Natural killer cell treated with Interleukin-12 subunit alpha and Interleukin-12 subunit beta and Interleukin-15 and Interleukin-18, amount 100 ng/mL, for 72 hours (primary cell): ENCODE measurements around the gene SOX13. TPM values are rescaled to one million over a fixed set of nuclear protein-coding genes. Genes with fewer than 3 reads are reported as not detected.

ENCODE experiments used
- ATAC-seq, 2 donors: fragments of 150-1000 bp; cut with Tn5 transposase in 1 of 2; sonication (Bioruptor Pico), chemical (Tn5 transposase) in 1 of 2; 2 replicates each; pipeline ENCODE4 v1.10.0; 2021
- DNase-seq: peaks from one replicate; pipeline ENCODE4 v3.0.0; 2022; ENCODE audit warnings: low spot score
- H3K27ac Mint-ChIP-seq, 2 donors: 1 replicate in 1 of 2; 2 replicates in 1 of 2; pipeline ENCODE4 v1.8.0; 2022; ENCODE audit warnings: mixed read lengths in 2 of 2, mild to moderate bottlenecking in 1 of 2, moderate library complexity in 1 of 2
- H3K27me3 Mint-ChIP-seq, 2 donors: 1 replicate in 1 of 2; 2 replicates in 1 of 2; pipeline ENCODE4 v1.8.0; 2022; ENCODE audit warnings: mixed read lengths in 2 of 2
- H3K36me3 Mint-ChIP-seq: one replicate; pipeline ENCODE4 v1.8.0; 2022; ENCODE audit warnings: mixed read lengths
- H3K4me1 Mint-ChIP-seq, 2 donors: 1 replicate in 1 of 2; 2 replicates in 1 of 2; pipeline ENCODE4 v1.8.0; 2022; ENCODE audit warnings: low read depth in 2 of 2, mixed read lengths in 2 of 2, mild to moderate bottlenecking in 1 of 2
- H3K4me3 Mint-ChIP-seq: one replicate; pipeline ENCODE4 v1.8.0; 2022; ENCODE audit warnings: mixed read lengths
- H3K9me3 Mint-ChIP-seq: 2 replicates; pipeline ENCODE4 v1.8.0; 2022; ENCODE audit warnings: mixed read lengths
- total RNA-seq, 2 donors: library from RNA; stranded (reverse); gene quantifications; one replicate each; pipeline ENCODE4 v1.2.3, GENCODE V29; 2022

SOX13 gene
- total RNA-seq, 2 donors from 2014 or later = 5.9 to 8.3 TPM

DNA sequence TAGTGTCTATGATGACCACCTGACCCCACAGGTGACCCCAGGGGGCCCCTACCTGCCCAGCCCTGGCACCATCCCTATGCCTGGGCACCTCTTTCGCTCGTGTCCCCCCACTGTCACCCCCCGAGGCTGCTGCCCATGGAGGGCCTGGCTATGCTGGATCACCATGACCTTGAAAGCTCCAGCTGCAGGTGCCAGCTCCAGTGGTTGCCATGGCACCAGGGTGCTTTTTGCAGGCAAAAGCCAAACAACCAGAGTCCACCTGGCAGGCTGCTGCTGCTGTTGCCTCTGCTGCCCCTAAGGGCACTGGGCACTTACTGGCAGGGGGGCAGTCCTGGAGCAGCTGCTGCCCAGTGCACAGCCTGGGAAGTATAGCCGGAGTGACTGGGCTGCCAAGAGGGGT lies 57.3 kb downstream of the SOX13 start:
- Mint-ChIP-seq H3K4me1 (peaks cover 9 to 12% of the 10 kb centered on the region in 2 donors), H3K36me3 (no peaks in the 10 kb centered on the region), H3K27ac (no peak overlapping the region), H3K4me3 (no peak overlapping the region), H3K27me3 (no peaks in the 10 kb centered on the region), H3K9me3 (no peaks in the 10 kb centered on the region)
- ATAC-seq (no peak), DNase-seq (no peak)

DNA sequence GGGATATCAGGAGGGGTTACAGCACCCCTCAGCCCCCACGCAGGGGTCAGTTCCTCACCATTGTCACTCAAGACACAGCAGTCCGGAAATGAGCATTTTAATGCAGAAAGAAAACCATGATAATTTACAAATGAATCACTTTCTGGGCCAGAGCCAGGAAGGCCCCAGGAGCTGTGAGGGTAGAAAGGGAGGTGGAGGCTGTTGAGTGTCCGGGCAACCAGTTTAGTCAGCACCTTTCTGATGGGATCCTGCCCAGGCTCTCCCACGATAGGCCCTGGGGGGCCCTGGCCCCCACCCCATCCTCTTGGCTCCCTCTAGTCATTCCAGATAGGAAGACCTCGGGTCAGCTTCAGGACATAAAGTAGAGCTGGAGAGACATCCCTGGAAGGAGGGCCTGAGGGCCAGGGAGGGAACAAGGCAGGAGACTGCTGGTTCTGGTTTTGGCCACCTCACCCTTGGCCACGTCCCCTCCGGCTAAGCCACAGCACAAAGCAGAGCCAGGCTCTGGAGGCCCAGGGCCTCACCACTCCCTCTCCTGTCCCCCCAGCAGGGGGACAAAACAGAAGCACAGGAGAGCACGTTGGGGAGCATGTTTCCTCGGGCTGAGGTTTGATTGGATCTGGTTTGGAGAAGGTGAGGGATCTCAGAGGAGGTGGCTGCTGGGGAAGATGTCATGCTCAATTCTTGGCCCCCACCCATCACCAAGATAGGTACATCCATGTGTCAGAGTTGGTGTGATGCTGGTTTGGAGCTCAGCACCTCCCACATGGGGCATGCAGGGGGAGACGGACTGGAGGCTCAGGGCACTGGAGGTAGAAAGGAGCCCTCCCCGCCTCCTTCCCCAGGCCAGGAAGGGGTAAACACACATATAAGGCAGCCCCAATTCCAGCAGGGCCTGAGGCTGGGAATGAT lies 58.3 kb downstream of the SOX13 start:
- ATAC-seq = no peak
- no peak for DNase-seq
- Mint-ChIP-seq H3K4me3 (no peak overlapping the region), H3K27ac (no peak overlapping the region), H3K27me3 (no peaks in the 10 kb centered on the region), H3K4me1 (peaks cover 9 to 12% of the 10 kb centered on the region in 2 donors), H3K36me3 (no peaks in the 10 kb centered on the region), H3K9me3 (no peaks in the 10 kb centered on the region)

- Mint-ChIP-seq H3K9me3 (no peaks in the 10 kb centered on the region), H3K4me3 (no peak overlapping the region), H3K4me1 (peaks cover 9 to 12% of the 10 kb centered on the region in 2 donors), H3K27ac (no peak overlapping the region), H3K36me3 (no peaks in the 10 kb centered on the region), H3K27me3 (no peaks in the 10 kb centered on the region)
- ATAC-seq (no peak), DNase-seq (no peak)
Observed at GRCh38 chr1:204131978-204132377, 59.1 kb downstream of the SOX13 start.

- DNase-seq (no peak), ATAC-seq (no peak)
- Mint-ChIP-seq H3K36me3 (no peaks in the 10 kb centered on the region), H3K4me1 (peaks cover 9 to 12% of the 10 kb centered on the region in 2 donors), H3K27me3 (no peaks in the 10 kb centered on the region), H3K9me3 (no peaks in the 10 kb centered on the region), H3K27ac (no peak overlapping the region), H3K4me3 (no peak overlapping the region)
Observed at GRCh38 chr1:204132718-204133117, 59.8 kb downstream of the SOX13 start.

GRCh38 chr1:204134103-204134502 lies 61.2 kb downstream of the SOX13 start:
- no peak for ATAC-seq
- Mint-ChIP-seq H3K4me1 (peaks cover 0 to 3% of the 10 kb centered on the region in 2 donors), H3K27me3 (no peaks in the 10 kb centered on the region)

GRCh38 chr1:204136814-204137213 lies 63.9 kb downstream of the SOX13 start:
- H3K4me1 Mint-ChIP-seq = no peaks in the 10 kb centered on the region
- H3K4me3 Mint-ChIP-seq = no peak overlapping the region
- no peaks in the 10 kb centered on the region for H3K27me3 Mint-ChIP-seq
- H3K9me3 Mint-ChIP-seq = no peaks in the 10 kb centered on the region
- ATAC-seq = no peak
- H3K36me3 Mint-ChIP-seq = no peaks in the 10 kb centered on the region
- DNase-seq = no peak
- no peak overlapping the region for H3K27ac Mint-ChIP-seq

More at GRCh38 chr1:204134103-204134502, 61.2 kb downstream of the SOX13 start:
- Mint-ChIP-seq H3K36me3 (no peaks in the 10 kb centered on the region), H3K9me3 (no peaks in the 10 kb centered on the region), H3K4me3 (no peak overlapping the region), H3K27ac (no peak overlapping the region)
- DNase-seq = no peak

GRCh38 chr1:204139088-204139487 lies 66.2 kb downstream of the SOX13 start:
- Mint-ChIP-seq H3K4me1 (no peaks in the 10 kb centered on the region), H3K4me3 (no peak overlapping the region), H3K36me3 (no peaks in the 10 kb centered on the region), H3K27me3 (no peaks in the 10 kb centered on the region), H3K9me3 (no peaks in the 10 kb centered on the region), H3K27ac (no peak overlapping the region)
- DNase-seq (no peak), ATAC-seq (no peak)

DNA sequence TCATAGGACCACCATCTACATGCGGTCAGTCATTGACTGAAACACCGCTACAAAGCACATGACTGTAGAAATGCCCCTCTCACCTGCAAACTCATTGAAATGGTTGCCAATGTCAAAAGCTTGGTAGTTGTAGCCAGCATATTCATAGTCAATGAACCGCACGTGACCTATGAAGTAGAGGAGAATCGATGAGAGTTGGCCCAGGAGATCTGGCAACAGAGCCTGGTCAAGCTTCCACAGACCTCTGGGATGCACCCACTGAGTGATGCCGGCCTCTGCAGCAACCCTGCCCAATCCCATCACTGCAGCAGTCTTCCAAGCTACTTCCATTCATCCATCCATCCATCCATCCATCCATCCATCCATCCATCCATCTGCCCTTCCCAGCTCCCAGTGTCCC lies 67.0 kb downstream of the SOX13 start:
- no peak for ATAC-seq
- no peaks in the 10 kb centered on the region for H3K36me3 Mint-ChIP-seq

DNA sequence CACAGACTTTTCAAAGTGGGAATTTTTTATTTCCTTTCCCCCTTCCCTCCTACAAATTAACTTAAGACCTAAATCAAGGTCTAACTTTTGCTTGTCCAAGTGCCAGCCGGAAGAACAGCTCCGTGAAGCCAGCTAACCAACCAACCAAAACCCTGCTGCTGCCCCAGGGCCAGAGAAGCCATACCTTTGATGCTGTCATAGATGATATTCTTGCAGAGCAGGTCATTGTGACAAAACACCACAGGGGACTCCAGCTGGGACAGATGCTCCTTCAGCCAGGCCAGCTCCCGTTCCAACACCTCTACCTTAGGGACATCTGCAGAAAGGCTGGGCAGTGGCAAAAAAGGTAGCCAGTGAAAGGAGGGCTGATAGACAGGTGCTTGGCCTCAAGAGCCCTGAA lies 68.2 kb downstream of the SOX13 start:
- peaks cover 5 to 7% of the 10 kb centered on the region in 2 donors for H3K27me3 Mint-ChIP-seq
- no peak for DNase-seq
- no peaks in the 10 kb centered on the region for H3K4me1 Mint-ChIP-seq
- H3K4me3 Mint-ChIP-seq = no peak overlapping the region
- no peaks in the 10 kb centered on the region for H3K9me3 Mint-ChIP-seq
- no peak overlapping the region for H3K27ac Mint-ChIP-seq
- no peak for ATAC-seq
- H3K36me3 Mint-ChIP-seq = no peaks in the 10 kb centered on the region

More for the DNA sequence above, 67.0 kb downstream of the SOX13 start:
- DNase-seq = no peak
- no peaks in the 10 kb centered on the region for H3K4me1 Mint-ChIP-seq
- peaks cover 5 to 6% of the 10 kb centered on the region in 2 donors for H3K27me3 Mint-ChIP-seq
- no peak overlapping the region for H3K27ac Mint-ChIP-seq
- H3K9me3 Mint-ChIP-seq = no peaks in the 10 kb centered on the region
- no peak overlapping the region for H3K4me3 Mint-ChIP-seq

- no peak overlapping the region for H3K27ac Mint-ChIP-seq
- H3K4me3 Mint-ChIP-seq = no peak overlapping the region
- peaks cover 5 to 7% of the 10 kb centered on the region in 2 donors for H3K27me3 Mint-ChIP-seq
- DNase-seq (no peak), ATAC-seq (no peak)
- no peaks in the 10 kb centered on the region for H3K9me3 Mint-ChIP-seq
- no peaks in the 10 kb centered on the region for H3K4me1 Mint-ChIP-seq
- no peaks in the 10 kb centered on the region for H3K36me3 Mint-ChIP-seq
Observed at GRCh38 chr1:204142032-204142974, 69.4 kb downstream of the SOX13 start.

DNA sequence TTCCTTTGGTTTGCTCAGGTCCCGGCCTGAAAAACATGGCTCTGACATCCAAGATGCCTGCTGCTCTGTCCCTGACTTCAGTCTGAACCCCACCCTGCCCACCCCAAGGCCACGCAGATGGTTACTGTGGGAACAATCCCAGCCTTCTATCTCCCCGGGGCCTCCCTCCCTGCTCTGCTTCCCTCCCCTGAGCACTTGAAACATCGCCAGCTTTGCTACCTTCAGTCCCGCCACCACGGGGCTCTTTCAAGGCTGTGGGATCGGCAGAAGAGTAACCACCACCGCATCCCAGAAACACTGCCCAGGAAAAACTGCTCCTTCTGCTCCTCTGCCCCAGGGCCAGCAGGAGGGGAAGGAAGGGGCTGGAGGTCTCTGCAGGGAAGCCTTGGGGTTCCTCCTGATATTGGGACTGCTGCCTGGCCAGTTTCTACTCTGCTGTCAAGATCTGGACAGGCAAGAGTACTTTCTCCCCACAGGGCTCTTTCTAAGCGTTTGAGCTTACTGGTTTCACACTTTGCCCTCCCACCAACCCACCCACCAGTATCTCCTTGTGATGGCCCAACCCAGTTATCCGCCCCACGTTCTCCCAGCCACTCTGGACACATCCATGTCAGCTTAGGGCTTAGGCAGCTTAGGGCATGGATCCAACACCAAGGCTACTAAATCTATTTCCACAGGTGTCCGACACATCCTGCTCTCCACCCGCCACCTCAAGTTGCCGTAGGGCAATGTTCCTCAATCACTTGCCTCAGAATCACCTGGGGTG lies 70.5 kb downstream of the SOX13 start:
- DNase-seq (no peak), ATAC-seq (no peak)
- Mint-ChIP-seq H3K4me1 (no peaks in the 10 kb centered on the region), H3K36me3 (no peaks in the 10 kb centered on the region), H3K9me3 (no peaks in the 10 kb centered on the region), H3K27ac (no peak overlapping the region), H3K4me3 (no peak overlapping the region), H3K27me3 (peaks cover 5 to 7% of the 10 kb centered on the region in 2 donors)

- ATAC-seq = no peak
- Mint-ChIP-seq H3K9me3 (no peaks in the 10 kb centered on the region), H3K27ac (no peak overlapping the region), H3K4me3 (no peak overlapping the region), H3K36me3 (no peaks in the 10 kb centered on the region), H3K4me1 (no peaks in the 10 kb centered on the region), H3K27me3 (peaks cover 5 to 7% of the 10 kb centered on the region in 2 donors)
- DNase-seq = no peak
Observed at GRCh38 chr1:204145033-204145504, 72.2 kb downstream of the SOX13 start.

DNA sequence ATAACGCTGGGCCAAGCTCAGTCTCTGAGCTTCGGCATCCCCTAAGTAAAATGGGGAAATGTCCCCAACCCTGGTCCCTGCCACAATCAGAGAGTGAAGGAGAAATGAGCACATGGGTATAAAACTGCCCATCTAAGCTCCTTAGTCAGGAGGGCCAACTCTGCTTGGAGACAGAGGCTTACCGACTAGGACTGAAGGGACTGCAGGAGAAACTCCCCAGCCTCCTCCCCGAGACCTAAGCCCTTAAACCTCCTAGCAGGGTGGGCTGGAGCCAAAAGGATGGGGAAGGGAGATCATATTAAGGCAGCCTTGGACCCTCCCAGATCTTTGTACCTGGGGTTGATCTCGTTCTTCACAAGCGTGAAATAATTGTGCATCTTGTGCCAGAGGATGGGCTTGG lies 73.4 kb downstream of the SOX13 start:
- Mint-ChIP-seq H3K27ac (no peak overlapping the region), H3K9me3 (no peaks in the 10 kb centered on the region)

More for the DNA sequence above, 73.4 kb downstream of the SOX13 start:
- Mint-ChIP-seq H3K4me3 (no peak overlapping the region), H3K4me1 (peaks cover 0 to 4% of the 10 kb centered on the region in 2 donors), H3K36me3 (no peaks in the 10 kb centered on the region), H3K27me3 (peaks cover 5 to 7% of the 10 kb centered on the region in 2 donors)
- ATAC-seq = no peak
- DNase-seq = no peak
